HK-2 (cell line): ENCODE measurements around the gene NME3.

Experiments used
- DNase-seq: peaks from one replicate; pipeline ENCODE4 v3.0.0-alpha.2; 2018; ENCODE audit not compliant: unreplicated experiment

The NME3 gene

DNA sequence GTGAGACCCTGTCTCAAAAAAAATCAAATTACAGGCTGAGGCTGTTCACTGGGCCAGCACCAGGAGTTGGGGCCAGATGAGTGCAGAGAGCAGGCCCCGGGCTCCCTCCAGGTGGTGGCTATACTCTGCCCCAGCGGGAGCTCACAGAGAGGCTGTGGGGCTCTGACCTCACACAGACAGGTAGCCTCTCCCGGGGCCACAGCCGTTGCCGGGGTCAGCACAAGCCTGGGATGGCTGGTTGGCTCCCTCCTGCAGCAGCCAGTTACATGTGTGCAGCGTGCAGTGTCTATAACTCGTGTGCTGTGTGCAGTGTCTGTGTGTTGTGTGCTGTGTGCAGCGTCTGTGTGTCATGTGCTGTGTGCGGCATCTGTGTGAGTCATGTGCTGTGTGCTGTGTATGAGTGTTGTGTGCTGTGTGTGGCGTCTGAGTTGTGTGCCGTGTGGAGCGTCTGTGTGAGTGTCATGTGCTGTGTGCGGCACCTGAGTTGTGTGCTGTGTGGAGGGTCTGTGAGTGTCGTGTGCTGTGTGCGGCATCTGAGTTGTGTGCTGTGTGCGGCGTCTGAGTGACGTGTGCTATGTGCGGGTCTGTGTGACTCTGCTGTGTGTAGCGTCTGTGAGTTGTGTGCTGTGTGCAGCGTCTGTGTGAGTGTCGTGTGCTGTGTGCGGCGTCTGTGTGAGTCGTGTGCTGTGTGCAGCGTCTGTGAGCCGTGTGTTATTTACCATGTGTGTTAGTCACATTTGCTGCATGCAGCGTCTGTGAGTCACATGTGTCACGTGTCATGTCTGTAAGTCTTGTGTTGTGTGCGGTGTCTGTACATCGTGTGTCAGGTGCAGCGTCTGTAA, 44.5 kb downstream of the NME3 start:
- DNase-seq, result no peak

DNA sequence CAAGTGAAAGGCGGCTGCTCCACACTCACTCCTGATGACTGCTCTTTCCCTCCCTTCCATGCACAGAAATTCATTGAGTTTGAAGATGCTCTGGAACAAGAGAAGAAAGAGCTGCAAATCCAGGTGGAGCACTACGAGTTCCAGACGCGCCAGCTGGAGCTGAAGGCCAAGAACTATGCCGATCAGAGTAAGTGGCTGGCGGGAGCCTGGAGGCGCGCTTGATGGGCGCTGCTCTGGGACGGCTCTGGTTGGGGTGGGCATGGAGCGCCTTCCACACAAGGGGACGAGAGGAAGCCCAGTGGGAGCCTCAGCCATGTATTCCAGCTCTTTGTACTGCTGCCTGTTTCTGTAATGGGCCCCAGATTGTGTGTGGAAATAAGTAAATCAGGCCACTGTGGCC, 46.9 kb downstream of the NME3 start:
- no peak for DNase-seq

DNA sequence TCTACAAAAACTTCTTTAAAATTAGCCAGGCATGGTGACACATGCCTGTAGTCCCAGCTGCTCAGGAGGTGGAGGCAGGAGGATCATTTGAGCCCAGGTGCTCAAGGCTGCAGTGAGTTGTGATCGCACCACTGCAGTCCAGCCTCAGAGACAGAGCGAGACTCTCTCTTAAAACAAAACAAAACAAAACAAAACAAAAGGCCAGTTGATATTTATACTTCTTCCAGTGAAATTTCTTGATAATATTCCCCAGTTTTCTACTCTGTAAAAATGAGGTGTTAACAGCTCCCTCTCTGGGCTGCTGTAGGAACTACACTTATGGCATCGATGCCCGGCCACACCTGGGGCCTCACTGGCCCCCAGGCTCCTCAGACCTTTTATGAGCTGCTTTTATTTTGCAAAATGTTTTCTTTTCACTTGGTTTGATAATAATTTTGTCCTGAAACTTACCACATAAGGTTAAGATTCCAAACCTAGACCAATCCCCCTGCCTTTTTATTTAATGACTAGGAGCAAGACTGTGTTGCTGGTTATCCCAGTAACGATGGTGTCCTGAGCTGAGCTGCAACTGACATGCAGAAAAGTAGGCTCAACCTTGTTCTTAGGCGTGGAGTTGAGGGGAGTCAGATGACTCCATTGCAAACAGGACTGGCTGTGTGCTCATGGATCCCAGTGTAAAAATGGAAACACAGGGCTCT, 47.7 kb downstream of the NME3 start:
- DNase-seq, result peak; percentile 30

DNA sequence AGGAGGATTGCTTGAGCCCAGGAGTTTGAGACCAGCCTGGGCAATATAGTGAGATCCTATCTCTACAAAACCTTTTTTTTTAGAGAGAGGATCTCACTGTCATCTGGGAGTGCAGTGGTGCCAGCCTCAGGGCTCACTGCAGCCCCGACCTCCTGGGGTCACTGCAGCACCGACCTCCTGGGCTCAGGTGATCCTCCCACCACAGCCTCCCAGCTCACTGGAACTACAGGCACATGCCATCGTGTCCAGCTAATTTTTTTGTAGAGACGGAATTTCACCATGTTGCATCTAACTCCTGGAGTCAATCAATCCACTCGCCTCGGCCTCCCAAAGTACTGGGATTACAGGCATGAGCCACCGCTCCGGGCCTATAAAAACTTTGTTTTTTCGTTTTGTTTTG, 50.0 kb downstream of the NME3 start:
- DNase-seq, result no peak
